HepG2 (cell line): ENCODE results near the gene RSAD2. TPM values are rescaled to one million over a fixed set of nuclear protein-coding genes. Genes with fewer than 3 reads are reported as not detected.

Experiments used
- CSRNP1 ChIP-seq: sonication (generic); formaldehyde crosslinking; IDR thresholded peaks from 2 replicates; pipeline ENCODE4 v1.8.1; 2023; ENCODE audit warnings: mild to moderate bottlenecking, missing genetic modification reagents
- SIN3A ChIP-seq: IDR thresholded peaks from 2 replicates; pipeline ENCODE4 v1.6.1; 2011; ENCODE audit warnings: low read depth, mild to moderate bottlenecking, control low read depth, low read length, borderline replicate concordance
- SMAD9 ChIP-seq: sonication (generic); formaldehyde crosslinking; IDR thresholded peaks from 2 replicates; pipeline ENCODE4 v1.5.1; 2020; ENCODE audit warnings: mild to moderate bottlenecking, missing genetic modification reagents
- SNRNP70 ChIP-seq: fragments of 200-400 bp; formaldehyde crosslinking; IDR thresholded peaks from 2 replicates; pipeline ENCODE4 v1.6.1; 2017; ENCODE audit warnings: mild to moderate bottlenecking, low read depth, low read length, moderate library complexity
- ZBTB10 ChIP-seq: sonication (generic); formaldehyde crosslinking; IDR thresholded peaks from 2 replicates; pipeline ENCODE4 v1.4.0; 2020; ENCODE audit warnings: missing genetic modification reagents, borderline replicate concordance
- ZBTB40 ChIP-seq, 2 experiments: fragments of 450-650 bp in 1 of 2; sonication (generic) in 1 of 2; formaldehyde crosslinking in 1 of 2; IDR thresholded peaks; 2 replicates each; pipeline versions ENCODE4 v1.6.1 to v1.8.0; 2016 to 2022; ENCODE audit warnings: antibody characterized with exemption in 1 of 2, mild to moderate bottlenecking in 1 of 2, missing genetic modification reagents in 1 of 2
- ZNF512 ChIP-seq: sonication (generic); formaldehyde crosslinking; IDR thresholded peaks from 2 replicates; pipeline ENCODE4 v1.4.0; 2020; ENCODE audit warnings: mild to moderate bottlenecking, missing genetic modification reagents
- ZNF800 ChIP-seq: sonication (generic); formaldehyde crosslinking; IDR thresholded peaks from 2 replicates; pipeline ENCODE4 v1.4.0; 2020; ENCODE audit warnings: missing genetic modification reagents
- polyA plus RNA-seq, 8 experiments: library from polyadenylated mRNA; depleted of rRNA in 3 of 8; stranded (reverse) in 7 of 8; unstranded in 1 of 8; fragments of >200 nt; fragmentation: Illumina TruSeq in 4 of 8; extraction: Trizol in 4 of 8; gene quantifications; 2 replicates each; pipeline versions ENCODE4 v1.2.1 to v1.2.3, GENCODE V29; 2011 to 2016; ENCODE audit warnings: low read depth in 4 of 8, missing spikeins in 1 of 8, mixed read lengths in 1 of 8; ENCODE audit not compliant: insufficient read depth in 1 of 8
- total RNA-seq, 5 experiments: library from RNA; depleted of rRNA; stranded (reverse); fragments of >200 nt; fragmentation: Illumina TruSeq; extraction: Trizol; gene quantifications; 2 replicates each; pipeline ENCODE4 v1.2.3, GENCODE V29; 2016; ENCODE audit warnings: low read depth in 1 of 5

Gene RSAD2
- total and polyA plus RNA-seq, 2 of the 13 experiments (the other 11 are each of a cell fraction or from before 2014, with no cell fraction given) = 0.11 TPM; not detected in 1

- TF ChIP-seq ZBTB10 (CRISPR knock-in tag) = no peak
- no peak for TF ChIP-seq ZBTB40 (IDR thresholded peaks at IDR 0.05)
- peak; percentile 62; the same call in 1 of the 2 replicates for TF ChIP-seq ZBTB40 (CRISPR knock-in tag; IDR thresholded peaks at IDR 0.05)
- no peak for TF ChIP-seq SMAD9 (CRISPR knock-in tag)
- TF ChIP-seq SNRNP70 = no peak
- TF ChIP-seq CSRNP1 (CRISPR knock-in tag) = peak; percentile 51; the same call in 1 of the 2 replicates
- TF ChIP-seq SIN3A = no peak; the same call in 1 of the 2 replicates
- no peak for TF ChIP-seq ZNF512
- TF ChIP-seq ZNF800 (CRISPR knock-in tag) = peak; percentile 89; the same call in 1 of the 2 replicates
Measured at GRCh38 chr2:6865346-6866274, 12.0 kb upstream of the RSAD2 start, which contains the start of gene CMPK2 (continued).
